HCT116 (cell line): ENCODE measurements around the gene FBXO31. TPM values are rescaled to one million over a fixed set of nuclear protein-coding genes. Genes with fewer than 3 reads are reported as not detected.
A peak's percentile ranks its signal among the peaks of the same experiment; 100 is the strongest.

ENCODE experiments used
- ATAC-seq: fragments of 200-7000 bp; cut with Tn5 transposase; 2 replicates; pipeline ENCODE4 v1.9.1; 2020; ENCODE audit warnings: mild to moderate bottlenecking, moderate library complexity
- BruUV-seq: library from RNA; stranded (reverse); fragments of 400-500 nt; replicated peaks from 2 replicates; lab custom pipeline; 2021; lab: Mats Ljungman, UMichigan
- CTCF ChIA-PET: fragments of 300-600 bp; sonication (Branson Sonifier 250); formaldehyde crosslinking; loops from one replicate; lab custom pipeline; 2021; ENCODE audit warnings: antibody characterized with exemption; lab: Charles Lee
- POLR2A ChIA-PET: fragments of 300-600, 350-600 bp; sonication (Branson Sonifier 250); formaldehyde crosslinking; loops from one replicate; lab custom pipeline; 2021; ENCODE audit warnings: antibody characterized with exemption; lab: Charles Lee
- RAD21 ChIA-PET, 2 experiments: fragments of 300-600 bp; sonication (Branson Sonifier 250); formaldehyde crosslinking; loops; one replicate each; lab custom pipeline; 2023; ENCODE audit warnings: low total read pairs in 2 of 2; ENCODE audit not compliant: uncharacterized antibody in 2 of 2, unreplicated experiment in 2 of 2, low non-redundant PET in 1 of 2; lab: Charles Lee
- DNase-seq: peaks from one replicate; pipeline ENCODE4 v3.0.0-alpha.2; 2010; ENCODE audit warnings: low read depth, low spot score
- H2AFZ ChIP-seq: fragments of 200-600 bp; shearing (Covaris generic), sonication (generic); 2 replicates; pipeline ENCODE4 v1.6.1; 2017; ENCODE audit warnings: low read depth, mixed run types, mixed read lengths, antibody characterized with exemption, low read length; ENCODE audit not compliant: poor library complexity, severe bottlenecking
- H3K27ac ChIP-seq: 2 replicates; pipeline ENCODE4 v1.5.1; 2012; ENCODE audit warnings: low read depth, low read length
- H3K27me3 ChIP-seq: fragments of 200-600 bp; sonication (generic); 2 replicates; pipeline ENCODE4 v1.6.1; 2016; ENCODE audit warnings: mixed run types, low read length, mixed read lengths; ENCODE audit not compliant: insufficient read depth
- H3K36me3 ChIP-seq, 2 experiments: fragments of 200-500 bp in 1 of 2; fragments of 200-600 bp in 1 of 2; sonication (Bioruptor generic) in 1 of 2; sonication (generic) in 1 of 2; 2 replicates each; pipeline versions ENCODE4 v1.5.1 to v1.6.1; 2014 to 2016; ENCODE audit warnings: low read length in 2 of 2, inconsistent platforms in 1 of 2, mixed read lengths in 1 of 2, mixed run types in 1 of 2; ENCODE audit not compliant: insufficient read depth in 2 of 2, control insufficient read depth in 1 of 2
- H3K4me1 ChIP-seq, 2 experiments: fragments of 200-600 bp in 1 of 2; sonication (generic) in 1 of 2; 2 replicates each; pipeline versions ENCODE4 v1.5.1 to v1.6.1; 2012 to 2017; ENCODE audit warnings: low read length in 2 of 2, inconsistent platforms in 1 of 2, mild to moderate bottlenecking in 1 of 2, mixed read lengths in 1 of 2, mixed run types in 1 of 2, moderate library complexity in 1 of 2; ENCODE audit not compliant: insufficient read depth in 2 of 2, control insufficient read depth in 1 of 2
- H3K4me2 ChIP-seq: fragments of 200-600 bp; sonication (generic); 2 replicates; pipeline ENCODE4 v1.6.1; 2017; ENCODE audit warnings: mixed run types, low read length, mixed read lengths
- H3K4me3 ChIP-seq, 2 experiments: fragments of 200-600 bp in 1 of 2; sonication (generic) in 1 of 2; replicated peaks in 1 of 2; 2 replicates each; pipeline ENCODE4 v1.5.1; 2011 to 2016; ENCODE audit warnings: low read length in 2 of 2, control low read depth in 1 of 2, low read depth in 1 of 2, mild to moderate bottlenecking in 1 of 2, mixed read lengths in 1 of 2, mixed run types in 1 of 2
- H3K79me2 ChIP-seq: fragments of 200-600 bp; sonication (generic); 2 replicates; pipeline ENCODE4 v1.6.1; 2017; ENCODE audit warnings: mild to moderate bottlenecking, mixed run types, low read length, moderate library complexity, mixed read lengths; ENCODE audit not compliant: insufficient read depth
- H3K9ac ChIP-seq: fragments of 200-600 bp; sonication (generic); 2 replicates; pipeline ENCODE4 v1.6.1; 2016; ENCODE audit warnings: low read length, mixed read lengths
- H3K9me2 ChIP-seq: fragments of 200-600 bp; sonication (generic), shearing (Covaris generic); 2 replicates; pipeline ENCODE4 v1.6.1; 2017; ENCODE audit warnings: mixed run types, mild to moderate bottlenecking, moderate library complexity; ENCODE audit not compliant: insufficient read depth
- H3K9me3 ChIP-seq, 2 experiments: fragments of 200-500 bp in 1 of 2; fragments of 200-600 bp in 1 of 2; sonication (Bioruptor generic) in 1 of 2; sonication (generic) in 1 of 2; 2 replicates each; pipeline ENCODE4 v1.6.1; 2014 to 2017; ENCODE audit warnings: low read length in 2 of 2, mixed read lengths in 2 of 2, inconsistent platforms in 1 of 2, low read depth in 1 of 2, mild to moderate bottlenecking in 1 of 2, mixed run types in 1 of 2, moderate library complexity in 1 of 2; ENCODE audit not compliant: control insufficient read depth in 1 of 2, insufficient read depth in 1 of 2
- H4K20me1 ChIP-seq: fragments of 200-600 bp; sonication (generic), shearing (Covaris generic); 2 replicates; pipeline ENCODE4 v1.6.1; 2017; ENCODE audit warnings: mixed run types, mild to moderate bottlenecking, moderate library complexity; ENCODE audit not compliant: insufficient read depth
- ATF3 ChIP-seq: IDR thresholded peaks from 2 replicates; pipeline ENCODE4 v1.6.1; 2012
- CBX3 ChIP-seq: IDR thresholded peaks from 2 replicates; pipeline ENCODE4 v1.6.1; 2012; ENCODE audit warnings: low read depth
- EGR1 ChIP-seq: IDR thresholded peaks from 2 replicates; pipeline ENCODE4 v1.6.1; 2012; ENCODE audit warnings: low read depth
- EZH2 ChIP-seq: fragments of 200-600 bp; sonication (generic); IDR thresholded peaks from 2 replicates; pipeline ENCODE4 v1.6.1; 2017; ENCODE audit warnings: antibody characterized with exemption, mixed run types
- FOSL1 ChIP-seq: IDR thresholded peaks from 2 replicates; pipeline ENCODE4 v1.6.1; 2012; ENCODE audit warnings: low read depth
- JUND ChIP-seq: IDR thresholded peaks from 2 replicates; pipeline ENCODE4 v1.6.1; 2012
- MAX ChIP-seq: IDR thresholded peaks from 2 replicates; pipeline ENCODE4 v1.6.1; 2012
- POLR2A ChIP-seq: IDR thresholded peaks from 2 replicates; pipeline ENCODE4 v1.7.0; 2011; ENCODE audit warnings: borderline replicate concordance; ENCODE audit not compliant: insufficient read depth, insufficient read length; ENCODE audit errors: extremely low read depth
- RAD21 ChIP-seq: IDR thresholded peaks from 2 replicates; pipeline ENCODE4 v1.6.1; 2012; ENCODE audit warnings: low read depth, mild to moderate bottlenecking
- REST ChIP-seq: IDR thresholded peaks from 2 replicates; pipeline ENCODE4 v1.6.1; 2012; ENCODE audit warnings: low read depth
- SP1 ChIP-seq: IDR thresholded peaks from 2 replicates; pipeline ENCODE4 v1.6.1; 2012; ENCODE audit warnings: low read depth
- TCF7L2 ChIP-seq: IDR thresholded peaks from 2 replicates; pipeline ENCODE4 v1.7.0; 2011; ENCODE audit warnings: borderline replicate concordance, inconsistent platforms; ENCODE audit not compliant: insufficient read depth, insufficient read length; ENCODE audit errors: extremely low read depth
- YY1 ChIP-seq: IDR thresholded peaks from 2 replicates; pipeline ENCODE4 v1.6.1; 2011; ENCODE audit warnings: low read length, low read depth, moderate library complexity, mild to moderate bottlenecking; ENCODE audit not compliant: insufficient replicate concordance; ENCODE audit errors: extremely low read depth
- ZFX ChIP-seq: fragments of 450-650 bp; IDR thresholded peaks from 2 replicates; pipeline ENCODE4 v1.6.1; 2017
- ZNF274 ChIP-seq: fragments of 200-500 bp; sonication (Bioruptor generic); IDR thresholded peaks from 2 replicates; pipeline ENCODE4 v1.6.1; 2014; ENCODE audit warnings: mild to moderate bottlenecking, low read depth, low read length, inconsistent platforms
- intact Hi-C: fragments of 100-400 bp; cut with micrococcal nuclease; formaldehyde crosslinking; loops from 2 replicates; pipeline ENCODE4 v1.10.0; 2022
- total RNA-seq: library from RNA; stranded (reverse); gene quantifications from one replicate; pipeline ENCODE4 v1.2.1, GENCODE V29; 2021; ENCODE audit not compliant: unreplicated experiment

Gene FBXO31
- total RNA-seq, 1 experiment from 2014 or later = 52.1 TPM

- no peak for DNase-seq
- CTCF ChIA-PET = no interaction called here
- 0 out of 4 replicates have a peak, but pooled peaks cover 0 to 7% of the 10 kb centered on the region in 2 experiments for H3K36me3 ChIP-seq
- peak overlapping the region; percentile 5; the same call in 1 of the 2 replicates for H3K4me2 ChIP-seq
- H3K9ac ChIP-seq = no peak overlapping the region
- intact Hi-C loops = no loop called here
- TF ChIP-seq JUND (no peak), ZNF274 (no peak)
- TF ChIP-seq, all 23 proteins: peak for 0
- ChIA-PET POLR2A (no interaction called here), RAD21 (no interaction called here)
- ATAC-seq = peak; percentile 26; the same call in 1 of the 2 replicates
- Histone ChIP-seq H3K27me3 (no peaks in the 10 kb centered on the region), H2AFZ (no peak overlapping the region), H3K79me2 (peaks cover 96% of the 10 kb centered on the region), H3K4me3 (no peak overlapping the region), H4K20me1 (peaks cover 11% of the 10 kb centered on the region; the same call in 1 of the 2 replicates), H3K9me2 (no peaks in the 10 kb centered on the region), H3K27ac (no peak overlapping the region), H3K4me1 (peaks cover 24 to 27% of the 10 kb centered on the region in 2 experiments), H3K9me3 (no peaks in the 10 kb centered on the region)
- no TSS peak for BruUV-seq
These were observed 6.9 kb downstream of the FBXO31 start for GRCh38 chr16:87376660-87377059.

- ChIA-PET POLR2A (no interaction called here), RAD21 (no interaction called here), CTCF (no interaction called here)
- H3K79me2 ChIP-seq = peaks cover 96% of the 10 kb centered on the region
- H3K27ac ChIP-seq = no peak overlapping the region
- H3K9ac ChIP-seq = no peak overlapping the region
- H3K9me3 ChIP-seq = no peaks in the 10 kb centered on the region
- H3K36me3 ChIP-seq = 0 out of 4 replicates have a peak, but pooled peaks cover 0 to 3% of the 10 kb centered on the region in 2 experiments
- peaks cover 3% of the 10 kb centered on the region; the same call in 1 of the 2 replicates for H4K20me1 ChIP-seq
- peak; percentile 34; the same call in 1 of the 2 replicates for ATAC-seq
- H3K9me2 ChIP-seq = no peaks in the 10 kb centered on the region
- H3K4me2 ChIP-seq = peak overlapping the region; percentile 5; the same call in 1 of the 2 replicates
- no peaks in the 10 kb centered on the region for H3K27me3 ChIP-seq
- no TSS peak for BruUV-seq
- no peak for DNase-seq
- intact Hi-C loops = no loop called here
- no peak overlapping the region for H3K4me3 ChIP-seq
- TF ChIP-seq CBX3 (no peak), EGR1 (no peak), SP1 (no peak), ZFX (no peak), ATF3 (no peak), YY1 (no peak), REST (no peak), FOSL1 (no peak), POLR2A (no peak), RAD21 (no peak), TCF7L2 (no peak), EZH2 (no peak), ZNF274 (no peak), MAX (no peak)
- TF ChIP-seq, all 23 proteins: peak for 0
- no peak overlapping the region for H2AFZ ChIP-seq
- H3K4me1 ChIP-seq = peaks cover 14 to 18% of the 10 kb centered on the region in 2 experiments
These were observed 8.0 kb downstream of the FBXO31 start for GRCh38 chr16:87375426-87376135.
